ENCODE data around the gene AHRR. TPM values are rescaled to one million over a fixed set of nuclear protein-coding genes. Genes with fewer than 3 reads are reported as not detected.

The AHRR gene
- total and polyA plus RNA-seq, 9 of the 15 experiments (the other 6 are each of a cell fraction or from before 2014, with no cell fraction given) = 0.06 to 1.6 (median 0.75) TPM; not detected in 1

GRCh38 chr5:438481-438981, 117.0 kb downstream of the AHRR start:
- peaks cover 28 to 39% of the 10 kb centered on the region in 2 experiments for H3K27me3 ChIP-seq (ENCODE audit: control insufficient read depth in 2 of 2, insufficient read depth in 2 of 2, low read length in 2 of 2)
- 23% methylated on average over 10 of the region's 14 CpGs for WGBS (ENCODE audit: insufficient coverage, low coverage, missing lambda C conversion rate)
- no peaks in the 10 kb centered on the region; the same call in 1 of the 2 replicates for H4K20me1 ChIP-seq (replicated peaks; ENCODE audit: control insufficient read depth, insufficient read depth, low read length)
- no peak overlapping the region for H2AFZ ChIP-seq (ENCODE audit: low read depth, low read length)
- no peaks in the 10 kb centered on the region for H3K9me3 ChIP-seq (replicated peaks; ENCODE audit: control insufficient read depth, insufficient read depth, low read depth, low read length)
- H3K9me1 ChIP-seq (ENCODE audit: control insufficient read depth, insufficient read depth, low read length) = peaks cover 5% of the 10 kb centered on the region
- H3K4me3 ChIP-seq = no peak overlapping the region
- intact Hi-C loops (cut with micrococcal nuclease) = loop anchor here (5.0 kb wide), 1 partner anchor 251 kb away; no protein-coding TSS in a partner anchor
- TF ChIP-seq KLF10 (CRISPR knock-in tag; IDR thresholded peaks at IDR 0.05) (no peak), ZBED1 (IDR thresholded peaks at IDR 0.05) (no peak), ZKSCAN1 (IDR thresholded peaks at IDR 0.05; ENCODE audit: low read depth, low read length) (no peak), CCNT2 (IDR thresholded peaks at IDR 0.05; ENCODE audit: borderline replicate concordance, extremely low read depth, insufficient read length, low read depth, low read length) (no peak), DIDO1 (tag; IDR thresholded peaks at IDR 0.05; ENCODE audit: low read depth) (no peak)
- H3K4me1 ChIP-seq (replicated peaks in 1 of 2; ENCODE audit: control insufficient read depth in 2 of 2, insufficient read depth in 2 of 2, low read length in 2 of 2) = peaks cover 10 to 50% of the 10 kb centered on the region in 2 experiments; a peak in 4 of 5 replicates
- POLR2A ChIA-PET = interaction anchor here (0.6 to 1.4 kb wide), 3 partner anchors 23 to 320 kb away, joined by 3 to 4 read pairs (median 4); no protein-coding TSS in a partner anchor
- CTCF ChIA-PET (ENCODE audit: low intra/inter-chr PET ratio) = no interaction called here
- no peak overlapping the region for H3K27ac ChIP-seq (ENCODE audit: extremely low read depth, low read depth, low read length)
- FAIRE-seq = no peak
- peaks cover 15% of the 10 kb centered on the region for H3K79me2 ChIP-seq (ENCODE audit: control insufficient read depth, insufficient read depth, low read length)
- DNase-seq (ENCODE audit: extremely low read depth in 1 of 4, low spot score in 3 of 4) = no peak
- no peak overlapping the region for H3K4me2 ChIP-seq (ENCODE audit: insufficient read depth, low read length)
- no peaks in the 10 kb centered on the region for H3K36me3 ChIP-seq (ENCODE audit: control insufficient read depth, insufficient read depth, low read length)
- no TSS peak for BruUV-seq (replicated peaks)
- no peak overlapping the region; a peak in 1 of 4 replicates for H3K9ac ChIP-seq (ENCODE audit: insufficient read depth in 1 of 2, low read depth in 2 of 2, low read length in 2 of 2)
- ATAC-seq = no peak
- in situ Hi-C loops (cut with MboI) = no loop called here

GRCh38 chr5:439181-439580, 117.7 kb downstream of the AHRR start:
- H3K9me3 ChIP-seq (replicated peaks; ENCODE audit: control insufficient read depth, insufficient read depth, low read depth, low read length) = no peaks in the 10 kb centered on the region
- H3K27me3 ChIP-seq (ENCODE audit: control insufficient read depth in 2 of 2, insufficient read depth in 2 of 2, low read length in 2 of 2) = peaks cover 22 to 32% of the 10 kb centered on the region in 2 experiments; a peak in 4 of 5 replicates
- H3K4me2 ChIP-seq (ENCODE audit: insufficient read depth, low read length) = no peak overlapping the region
- no peak overlapping the region for H3K4me3 ChIP-seq
- ATAC-seq (no peak), FAIRE-seq (no peak), DNase-seq (ENCODE audit: extremely low read depth in 1 of 4, low spot score in 3 of 4) (no peak)
- ChIA-PET POLR2A (interaction anchor here (0.6 to 1.4 kb wide), 3 partner anchors 11 to 320 kb away, joined by 3 to 6 read pairs (median 4); no protein-coding TSS in a partner anchor), CTCF (ENCODE audit: low intra/inter-chr PET ratio) (no interaction called here)
- peaks cover 22% of the 10 kb centered on the region for H3K79me2 ChIP-seq (ENCODE audit: control insufficient read depth, insufficient read depth, low read length)
- peaks cover 15 to 50% of the 10 kb centered on the region in 2 experiments; a peak in 4 of 5 replicates for H3K4me1 ChIP-seq (replicated peaks in 1 of 2; ENCODE audit: control insufficient read depth in 2 of 2, insufficient read depth in 2 of 2, low read length in 2 of 2)
- in situ Hi-C loops (cut with MboI) = no loop called here
- H4K20me1 ChIP-seq (replicated peaks; ENCODE audit: control insufficient read depth, insufficient read depth, low read length) = no peaks in the 10 kb centered on the region; the same call in 1 of the 2 replicates
- BruUV-seq (replicated peaks) = no TSS peak
- WGBS (ENCODE audit: insufficient coverage, low coverage, missing lambda C conversion rate) = 40% methylated on average over 8 of the region's 8 CpGs
- intact Hi-C loops (cut with micrococcal nuclease) = loop anchor here (5.0 kb wide), 1 partner anchor 252 kb away; no protein-coding TSS in a partner anchor
- H3K9ac ChIP-seq (ENCODE audit: insufficient read depth in 1 of 2, low read depth in 2 of 2, low read length in 2 of 2) = no peak overlapping the region
- no peak overlapping the region for H3K27ac ChIP-seq (ENCODE audit: extremely low read depth, low read depth, low read length)
- H2AFZ ChIP-seq (ENCODE audit: low read depth, low read length) = no peak overlapping the region
- H3K9me1 ChIP-seq (ENCODE audit: control insufficient read depth, insufficient read depth, low read length) = peaks cover 5% of the 10 kb centered on the region
- H3K36me3 ChIP-seq (ENCODE audit: control insufficient read depth, insufficient read depth, low read length) = no peaks in the 10 kb centered on the region
- TF ChIP-seq FOXP1 (CRISPR knock-in tag; IDR thresholded peaks at IDR 0.05) (no peak), ZNF668 (CRISPR knock-in tag; IDR thresholded peaks at IDR 0.05) (no peak), ZNF592 (IDR thresholded peaks at IDR 0.05) (no peak), PPARD (CRISPR knock-in tag; IDR thresholded peaks at IDR 0.05) (no peak), ZNF280B (CRISPR knock-in tag; IDR thresholded peaks at IDR 0.05) (no peak)
